OCI-LY3 (cell line): ENCODE data around the gene AXIN1.

ENCODE experiments used
- H2AFZ ChIP-seq: fragments of 200-600, 300-600 bp; shearing (Covaris generic); 2 replicates; pipeline ENCODE4 v1.6.0; 2014; ENCODE audit warnings: antibody characterized with exemption, low read depth, low read length
- H3K27ac ChIP-seq: fragments of 200-600, 300-600 bp; sonication (generic); 2 replicates; pipeline ENCODE4 v1.5.1; 2014; ENCODE audit warnings: mild to moderate bottlenecking, low read length, moderate library complexity, mixed read lengths
- H3K27me3 ChIP-seq: fragments of 200-600, 300-600 bp; sonication (generic); 2 replicates; pipeline ENCODE4 v1.6.1; 2014; ENCODE audit warnings: low read depth, low read length, mixed read lengths
- H3K36me3 ChIP-seq: fragments of 200-600, 300-600 bp; sonication (generic); replicated peaks from 2 replicates; pipeline ENCODE3; 2014; ENCODE audit warnings: low read depth, low read length, mixed read lengths
- H3K4me1 ChIP-seq: fragments of 300-600, 200-600 bp; sonication (generic); 2 replicates; pipeline ENCODE4 v1.6.1; 2014; ENCODE audit warnings: low read length, mixed read lengths
- H3K4me2 ChIP-seq: fragments of 200-600, 300-600 bp; sonication (generic); 2 replicates; pipeline ENCODE4 v1.6.1; 2014; ENCODE audit warnings: low read length, mixed read lengths
- H3K4me3 ChIP-seq: fragments of 300-600, 200-600 bp; sonication (generic); 2 replicates; pipeline ENCODE4 v1.5.1; 2014; ENCODE audit warnings: antibody characterized with exemption, mild to moderate bottlenecking, low read length, moderate library complexity
- H3K79me2 ChIP-seq: fragments of 300-600, 200-600 bp; shearing (Covaris generic); 2 replicates; pipeline ENCODE4 v1.6.1; 2014; ENCODE audit warnings: mild to moderate bottlenecking, low read length, mixed read lengths
- H3K9ac ChIP-seq: fragments of 300-600, 200-600 bp; shearing (Covaris generic); 2 replicates; pipeline ENCODE4 v1.6.0; 2014; ENCODE audit warnings: mild to moderate bottlenecking, low read length, moderate library complexity
- H3K9me3 ChIP-seq: fragments of 200-600, 300-600 bp; shearing (Covaris generic); 2 replicates; pipeline ENCODE4 v1.6.1; 2014; ENCODE audit warnings: low read length, mixed read lengths; ENCODE audit not compliant: insufficient read depth
- H4K20me1 ChIP-seq: fragments of 200-600, 300-600 bp; sonication (generic); 2 replicates; pipeline ENCODE4 v1.6.1; 2016; ENCODE audit warnings: low read length, mixed read lengths; ENCODE audit not compliant: insufficient read depth
- EZH2phosphoT487 ChIP-seq: fragments of 200-600 bp; shearing (Covaris generic); IDR thresholded peaks from 2 replicates; pipeline ENCODE4 v1.6.1; 2018; ENCODE audit warnings: antibody characterized with exemption, mixed run types, low read depth
- TF ChIP-seq, protein P1 (sequence below): fragments of 200-600, 300-600 bp; sonication (generic); IDR thresholded peaks from 2 replicates; pipeline ENCODE4 v1.5.1; 2014; ENCODE audit warnings: antibody characterized with exemption, low read length, low read depth

AXIN1 gene

DNA sequence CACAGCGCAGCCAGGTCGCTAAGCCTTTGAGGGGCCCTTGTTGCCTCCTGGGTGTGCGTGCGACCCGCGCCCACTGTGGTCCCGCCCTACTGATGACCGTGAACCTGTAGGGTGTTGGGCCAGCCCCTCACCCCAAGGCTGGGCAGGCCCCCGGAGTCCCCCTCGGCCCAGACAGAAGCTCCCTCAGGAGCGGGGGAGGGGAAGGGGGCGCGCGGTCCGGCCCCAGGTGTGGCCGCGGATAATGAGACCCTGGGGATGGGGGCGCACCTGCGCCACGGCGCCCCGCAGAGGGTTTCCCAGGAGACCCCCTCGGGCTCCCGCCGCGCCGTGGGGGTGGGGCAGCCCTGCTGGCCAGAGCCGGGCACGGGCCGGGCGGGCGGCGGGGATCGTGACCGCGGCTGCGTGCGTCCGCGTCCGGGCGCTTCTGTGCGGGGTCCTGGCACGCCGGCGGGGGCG, 72.5 kb downstream of the AXIN1 start:
- peaks cover 25% of the 10 kb centered on the region for H3K79me2 ChIP-seq
- H3K9ac ChIP-seq, result no peak overlapping the region
- TF ChIP-seq, protein P1, sequence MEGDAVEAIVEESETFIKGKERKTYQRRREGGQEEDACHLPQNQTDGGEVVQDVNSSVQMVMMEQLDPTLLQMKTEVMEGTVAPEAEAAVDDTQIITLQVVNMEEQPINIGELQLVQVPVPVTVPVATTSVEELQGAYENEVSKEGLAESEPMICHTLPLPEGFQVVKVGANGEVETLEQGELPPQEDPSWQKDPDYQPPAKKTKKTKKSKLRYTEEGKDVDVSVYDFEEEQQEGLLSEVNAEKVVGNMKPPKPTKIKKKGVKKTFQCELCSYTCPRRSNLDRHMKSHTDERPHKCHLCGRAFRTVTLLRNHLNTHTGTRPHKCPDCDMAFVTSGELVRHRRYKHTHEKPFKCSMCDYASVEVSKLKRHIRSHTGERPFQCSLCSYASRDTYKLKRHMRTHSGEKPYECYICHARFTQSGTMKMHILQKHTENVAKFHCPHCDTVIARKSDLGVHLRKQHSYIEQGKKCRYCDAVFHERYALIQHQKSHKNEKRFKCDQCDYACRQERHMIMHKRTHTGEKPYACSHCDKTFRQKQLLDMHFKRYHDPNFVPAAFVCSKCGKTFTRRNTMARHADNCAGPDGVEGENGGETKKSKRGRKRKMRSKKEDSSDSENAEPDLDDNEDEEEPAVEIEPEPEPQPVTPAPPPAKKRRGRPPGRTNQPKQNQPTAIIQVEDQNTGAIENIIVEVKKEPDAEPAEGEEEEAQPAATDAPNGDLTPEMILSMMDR, result no peak
- no peak for TF ChIP-seq EZH2phosphoT487
- H2AFZ ChIP-seq, result no peak overlapping the region
- H3K36me3 ChIP-seq, result peaks cover 10% of the 10 kb centered on the region
- H3K9me3 ChIP-seq, result no peaks in the 10 kb centered on the region
- no peak overlapping the region for H3K27ac ChIP-seq
- H3K4me3 ChIP-seq, result no peak overlapping the region
- H3K27me3 ChIP-seq, result no peaks in the 10 kb centered on the region
- H4K20me1 ChIP-seq, result no peaks in the 10 kb centered on the region
- H3K4me1 ChIP-seq, result peaks cover 14% of the 10 kb centered on the region
- no peak overlapping the region for H3K4me2 ChIP-seq

DNA sequence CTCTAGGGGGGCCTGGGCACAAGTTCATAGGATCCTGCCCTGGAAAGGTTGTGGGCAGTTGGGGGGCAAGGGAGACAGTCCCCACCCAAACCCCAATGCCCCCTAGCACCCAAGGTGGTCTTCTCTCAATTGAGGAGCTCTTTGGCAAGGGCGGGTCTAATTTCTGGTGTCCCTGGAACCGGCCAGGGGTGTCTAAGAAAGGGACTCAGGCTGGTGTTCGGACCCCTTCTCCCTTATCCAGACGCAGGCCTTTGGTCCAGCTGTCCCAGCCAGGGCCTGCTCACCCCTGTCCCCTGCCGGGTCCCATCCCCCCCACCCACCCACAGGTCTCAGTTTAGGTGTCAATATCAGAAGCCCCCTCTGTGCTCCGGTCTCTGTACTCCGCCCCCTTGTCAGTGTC, 73.0 kb downstream of the AXIN1 start:
- peak overlapping the region; percentile 27; the same call in 1 of the 2 replicates for H3K4me2 ChIP-seq
- no peaks in the 10 kb centered on the region for H3K9me3 ChIP-seq
- H2AFZ ChIP-seq, result peak overlapping the region; percentile 29; the same call in 1 of the 2 replicates
- H3K4me1 ChIP-seq, result peaks cover 13% of the 10 kb centered on the region
- no peak overlapping the region for H3K27ac ChIP-seq
- peaks cover 20% of the 10 kb centered on the region for H3K79me2 ChIP-seq
- no peak overlapping the region for H3K9ac ChIP-seq
- TF ChIP-seq, protein P1, result no peak
- no peak for TF ChIP-seq EZH2phosphoT487
- peaks cover 5% of the 10 kb centered on the region for H3K36me3 ChIP-seq
- no peaks in the 10 kb centered on the region for H4K20me1 ChIP-seq
- no peaks in the 10 kb centered on the region for H3K27me3 ChIP-seq
- H3K4me3 ChIP-seq, result no peak overlapping the region

DNA sequence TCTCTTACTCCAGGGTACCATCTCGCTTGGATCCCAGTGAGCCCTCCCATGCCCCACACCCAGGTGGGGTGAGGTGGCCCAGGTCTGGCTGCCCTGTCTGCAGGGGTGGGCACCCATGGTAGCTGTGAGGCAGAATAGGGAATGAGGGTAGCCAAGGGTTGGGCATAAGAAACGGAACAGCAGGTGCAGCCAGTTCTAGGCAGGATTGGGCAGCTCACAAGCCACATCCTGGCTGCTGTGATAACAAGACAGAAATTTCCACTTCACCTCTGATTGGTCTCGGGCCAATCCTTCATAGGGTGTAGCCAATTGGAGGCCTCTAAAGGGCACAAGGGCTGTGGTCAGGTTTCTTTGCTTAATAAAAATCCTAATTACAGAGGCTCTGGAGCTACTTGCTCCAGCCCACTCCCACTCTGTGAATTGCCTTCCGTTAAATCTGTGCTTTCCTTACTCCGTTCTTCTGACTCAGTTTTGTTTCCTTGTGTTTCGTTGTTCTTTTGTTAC, 73.6 kb downstream of the AXIN1 start:
- H3K9ac ChIP-seq, result no peak overlapping the region
- peak overlapping the region; percentile 27; the same call in 1 of the 2 replicates for H3K4me2 ChIP-seq
- no peaks in the 10 kb centered on the region for H3K36me3 ChIP-seq
- H3K27me3 ChIP-seq, result no peaks in the 10 kb centered on the region
- H4K20me1 ChIP-seq, result no peaks in the 10 kb centered on the region
- peaks cover 14% of the 10 kb centered on the region for H3K79me2 ChIP-seq
- no peak overlapping the region for H3K4me3 ChIP-seq
- H3K27ac ChIP-seq, result no peak overlapping the region
- H3K4me1 ChIP-seq, result peaks cover 7% of the 10 kb centered on the region; the same call in 1 of the 2 replicates
- peak overlapping the region; percentile 29; the same call in 1 of the 2 replicates for H2AFZ ChIP-seq
- H3K9me3 ChIP-seq, result no peaks in the 10 kb centered on the region
- TF ChIP-seq, protein P1, result no peak
- no peak for TF ChIP-seq EZH2phosphoT487

DNA sequence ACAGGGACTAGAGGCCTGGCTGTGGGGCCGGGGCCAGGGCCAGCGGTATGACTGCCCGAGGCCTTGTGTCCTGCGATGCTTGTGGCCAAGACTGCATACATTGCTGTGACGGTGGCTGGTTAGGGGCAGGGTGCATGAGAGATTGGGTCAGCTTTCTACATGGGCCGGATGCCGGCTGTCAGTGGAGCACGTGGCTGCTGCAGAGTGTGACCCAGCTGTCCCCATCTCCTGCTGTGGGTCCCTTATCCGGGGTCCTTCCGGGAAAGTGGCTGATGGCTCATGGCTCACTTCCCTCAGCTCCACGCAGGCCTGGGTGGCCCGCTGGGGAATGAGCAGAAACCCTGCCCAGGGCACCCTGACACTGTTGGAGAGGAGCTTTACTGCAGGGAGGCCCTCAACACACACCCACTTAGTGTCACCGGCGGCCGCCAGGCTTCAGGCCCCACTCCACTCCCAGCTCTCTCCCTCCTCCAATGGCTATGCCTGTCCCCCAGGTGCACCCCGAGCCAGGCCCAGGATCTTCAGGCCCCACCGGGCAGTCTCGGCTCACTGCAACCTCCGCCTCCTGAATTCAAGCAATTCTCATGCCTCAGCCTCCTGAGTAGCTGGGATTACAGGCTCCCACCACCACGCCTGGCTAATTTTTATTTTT, 76.0 kb downstream of the AXIN1 start:
- H3K9me3 ChIP-seq, result no peaks in the 10 kb centered on the region
- H2AFZ ChIP-seq, result no peak overlapping the region
- H3K4me2 ChIP-seq, result no peak overlapping the region
- no peaks in the 10 kb centered on the region for H3K36me3 ChIP-seq
- H3K27me3 ChIP-seq, result no peaks in the 10 kb centered on the region
- peaks cover 10% of the 10 kb centered on the region; the same call in 1 of the 2 replicates for H3K4me1 ChIP-seq
- TF ChIP-seq EZH2phosphoT487, result no peak
- TF ChIP-seq, protein P1, result no peak
- no peak overlapping the region for H3K9ac ChIP-seq
- no peaks in the 10 kb centered on the region for H3K79me2 ChIP-seq
- no peak overlapping the region for H3K4me3 ChIP-seq
- H4K20me1 ChIP-seq, result no peaks in the 10 kb centered on the region
- no peak overlapping the region for H3K27ac ChIP-seq
